K562 (cell line): Measurements from ENCODE around the gene HMGXB3. TPM values are rescaled to one million over a fixed set of nuclear protein-coding genes. Genes with fewer than 3 reads are reported as not detected.

Experiments used
- AFF4 ChIP-seq: sonication (generic); formaldehyde crosslinking; IDR thresholded peaks from 2 replicates; pipeline ENCODE4 v1.8.0; 2023; ENCODE audit warnings: mild to moderate bottlenecking, missing genetic modification reagents
- CEBPB ChIP-seq: fragments of 450-650 bp; IDR thresholded peaks from 2 replicates; pipeline ENCODE4 v1.6.1; 2016; ENCODE audit warnings: missing genetic modification characterization, missing compliant biosample characterization
- E2F8 ChIP-seq: fragments of 450-650 bp; IDR thresholded peaks from 2 replicates; pipeline ENCODE4 v1.7.1; 2018; ENCODE audit warnings: mild to moderate bottlenecking, low read depth; ENCODE audit not compliant: partially characterized antibody
- GATAD2A ChIP-seq: fragments of 450-650 bp; IDR thresholded peaks from 2 replicates; pipeline ENCODE4 v1.6.1; 2017
- GTF2B ChIP-seq: IDR thresholded peaks from 2 replicates; pipeline ENCODE4 v1.6.1; 2011; ENCODE audit not compliant: insufficient read length; ENCODE audit errors: extremely low read depth
- MAFF ChIP-seq: IDR thresholded peaks from 2 replicates; pipeline ENCODE4 v1.6.1; 2012; ENCODE audit warnings: low read length, improper control_type of control experiment
- MTA2 ChIP-seq: fragments of 450-650 bp; IDR thresholded peaks from 2 replicates; pipeline ENCODE4 v1.6.1; 2016; ENCODE audit warnings: low read depth
- NCOR1 ChIP-seq: fragments of 450-650 bp; IDR thresholded peaks from 2 replicates; pipeline ENCODE4 v1.6.1; 2016; ENCODE audit warnings: mild to moderate bottlenecking, moderate library complexity
- PPARD ChIP-seq: fragments of 250-450 bp; sonication (Bioruptor Pico); IDR thresholded peaks from 2 replicates; pipeline ENCODE4 v1.8.0; 2022; ENCODE audit warnings: inconsistent platforms, mild to moderate bottlenecking, moderate library complexity
- SP2 ChIP-seq: IDR thresholded peaks from 2 replicates; pipeline ENCODE4 v1.6.1; 2011; ENCODE audit warnings: mild to moderate bottlenecking, low read depth, low read length, moderate library complexity; ENCODE audit not compliant: poor library complexity, severe bottlenecking; ENCODE audit errors: extremely low read depth
- ZBTB26 ChIP-seq: fragments of 450-650 bp; formaldehyde crosslinking; IDR thresholded peaks from 2 replicates; pipeline ENCODE4 v1.4.0; 2022; ENCODE audit warnings: missing genetic modification characterization
- ZFP1 ChIP-seq: fragments of 450-650 bp; formaldehyde crosslinking; IDR thresholded peaks from 2 replicates; pipeline ENCODE4 v1.4.0; 2020; ENCODE audit warnings: mild to moderate bottlenecking, mixed read lengths
- ZNF280A ChIP-seq: fragments of 450-650 bp; IDR thresholded peaks from 2 replicates; pipeline ENCODE4 v1.6.1; 2018; ENCODE audit warnings: mild to moderate bottlenecking, low read depth; ENCODE audit not compliant: partially characterized antibody
- ZNF639 ChIP-seq, 2 experiments: fragments of 200-800 bp in 1 of 2; sonication (Bioruptor generic) in 1 of 2; sonication (generic) in 1 of 2; formaldehyde crosslinking in 1 of 2; IDR thresholded peaks in 1 of 2; conservative IDR thresholded peaks in 1 of 2; 2 replicates each; pipeline versions ENCODE4 v1.5.0 to v1.6.1; 2016 to 2020; ENCODE audit warnings: missing compliant biosample characterization in 1 of 2, missing genetic modification characterization in 1 of 2, missing genetic modification reagents in 1 of 2
- ZNF778 ChIP-seq: fragments of 450-650 bp; formaldehyde crosslinking; IDR thresholded peaks from 2 replicates; pipeline ENCODE4 v1.4.0; 2020; ENCODE audit warnings: mild to moderate bottlenecking, moderate library complexity
- polyA plus RNA-seq, 8 experiments: library from polyadenylated mRNA; depleted of rRNA in 4 of 8; stranded (reverse) in 5 of 8; unstranded in 3 of 8; fragments of >200 nt; fragmentation: Nextera tagmentation in 2 of 8; fragmentation: Illumina TruSeq in 1 of 8; extraction: Ambion mirVana in 2 of 8; extraction: Trizol in 1 of 8; gene quantifications; 2 replicates each; pipeline versions ENCODE4 v1.2.1 to v1.2.3, GENCODE V29; 2011 to 2014; ENCODE audit warnings: inconsistent platforms in 1 of 8, missing spikeins in 1 of 8
- total RNA-seq, 7 experiments: library from RNA; depleted of rRNA in 6 of 7; stranded (reverse); fragments of >200 nt in 6 of 7; fragmentation: Illumina TruSeq in 2 of 7; extraction: Trizol in 2 of 7; gene quantifications; 2 replicates each; pipeline versions ENCODE4 v1.2.1 to v1.2.3, GENCODE V29; 2011 to 2021; ENCODE audit warnings: low replicate concordance in 1 of 7

The HMGXB3 gene
- total and polyA plus RNA-seq, 9 of the 15 experiments (the other 6 are each of a cell fraction or from before 2014, with no cell fraction given) = 1.8 to 44.1 (median 32.2) TPM

GRCh38 chr5:150000256-150000989 is at the start of gene HMGXB3, which contains the start of gene TIGD6 (continued):
- peak in 1 of 2 experiments; percentile 96; a peak in 2 of 4 replicates for TF ChIP-seq ZNF639 (CRISPR knock-in tag; conservative IDR thresholded peaks at IDR 0.05 in 1 of 2, IDR thresholded peaks at IDR 0.05 in 1 of 2)
- no peak for TF ChIP-seq CEBPB (tag)
- TF ChIP-seq GATAD2A = 0 out of 2 replicates have a peak, but pooled peaks have one; percentile 49
- peak; percentile 90; the same call in 1 of the 2 replicates for TF ChIP-seq AFF4 (CRISPR knock-in tag)
- TF ChIP-seq NCOR1 = no peak
- TF ChIP-seq GTF2B = no peak
- no peak for TF ChIP-seq MAFF
- TF ChIP-seq SP2 = no peak
- no peak for TF ChIP-seq ZNF280A
- no peak for TF ChIP-seq PPARD (CRISPR knock-in tag)
- TF ChIP-seq E2F8 = peak; percentile 84
- no peak for TF ChIP-seq ZBTB26 (CRISPR knock-in tag)
- TF ChIP-seq ZNF778 (CRISPR knock-in tag) = no peak
- no peak for TF ChIP-seq ZFP1 (CRISPR knock-in tag)
- TF ChIP-seq MTA2 = no peak
